ENCODE data around the gene GAS2L2.

DNA sequence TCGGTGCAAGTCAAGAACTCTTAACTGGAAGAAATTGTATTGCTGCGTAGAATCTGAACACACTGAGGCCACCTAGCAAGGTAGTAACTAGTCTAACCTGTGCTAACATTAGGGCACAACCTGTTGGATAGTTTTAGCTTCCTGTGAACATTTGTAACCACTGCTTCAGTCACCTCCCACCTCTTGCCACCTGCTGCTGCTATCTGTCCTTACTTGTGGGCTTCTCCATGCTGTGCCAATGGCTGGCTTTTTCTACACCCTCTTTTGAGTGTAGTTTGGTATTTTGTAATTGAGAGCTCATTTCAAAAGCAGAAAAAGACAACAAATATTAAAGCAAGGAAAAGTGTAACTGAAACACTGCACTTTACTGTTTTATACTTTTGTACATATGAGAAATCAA lies 29.3 kb downstream of the GAS2L2 start:
- TF ChIP-seq, protein P1, sequence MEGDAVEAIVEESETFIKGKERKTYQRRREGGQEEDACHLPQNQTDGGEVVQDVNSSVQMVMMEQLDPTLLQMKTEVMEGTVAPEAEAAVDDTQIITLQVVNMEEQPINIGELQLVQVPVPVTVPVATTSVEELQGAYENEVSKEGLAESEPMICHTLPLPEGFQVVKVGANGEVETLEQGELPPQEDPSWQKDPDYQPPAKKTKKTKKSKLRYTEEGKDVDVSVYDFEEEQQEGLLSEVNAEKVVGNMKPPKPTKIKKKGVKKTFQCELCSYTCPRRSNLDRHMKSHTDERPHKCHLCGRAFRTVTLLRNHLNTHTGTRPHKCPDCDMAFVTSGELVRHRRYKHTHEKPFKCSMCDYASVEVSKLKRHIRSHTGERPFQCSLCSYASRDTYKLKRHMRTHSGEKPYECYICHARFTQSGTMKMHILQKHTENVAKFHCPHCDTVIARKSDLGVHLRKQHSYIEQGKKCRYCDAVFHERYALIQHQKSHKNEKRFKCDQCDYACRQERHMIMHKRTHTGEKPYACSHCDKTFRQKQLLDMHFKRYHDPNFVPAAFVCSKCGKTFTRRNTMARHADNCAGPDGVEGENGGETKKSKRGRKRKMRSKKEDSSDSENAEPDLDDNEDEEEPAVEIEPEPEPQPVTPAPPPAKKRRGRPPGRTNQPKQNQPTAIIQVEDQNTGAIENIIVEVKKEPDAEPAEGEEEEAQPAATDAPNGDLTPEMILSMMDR (IDR thresholded peaks at IDR 0.05): no peak
- no peak for TF ChIP-seq POLR2A (IDR thresholded peaks at IDR 0.05)

All from prostate gland (tissue), 2 donors.